ENCODE measurements around the gene TEX2. TPM values are rescaled to one million over a fixed set of nuclear protein-coding genes. Genes with fewer than 3 reads are reported as not detected.

The TEX2 gene
- total RNA-seq, 1 donor from 2014 or later = 17.3 TPM

- intact Hi-C loops (cut with micrococcal nuclease) = loop anchor here (10.0 kb wide), 1 partner anchor 245 kb away; the partner anchor contains the start of gene ICAM2
Observed at GRCh38 chr17:64269687-64270649, 6.9 kb upstream of the TEX2 start.

- intact Hi-C loops (cut with micrococcal nuclease) = loop anchor here (5.0 to 10.0 kb wide), 2 partner anchors 240 to 242 kb away; partner anchors contain the start of genes CEP95, DDX5 and ICAM2
Observed at GRCh38 chr17:64264891-64265290, 1.8 kb upstream of the TEX2 start.

- intact Hi-C loops (cut with micrococcal nuclease) = loop anchor here (1.0 to 10.0 kb wide), 3 partner anchors 132 to 245 kb away; partner anchors contain the start of genes CEP95, DDX5, ERN1 and ICAM2
Observed at GRCh38 chr17:64262198-64262999, 661 bp downstream of the TEX2 start.

- intact Hi-C loops (cut with micrococcal nuclease) = loop anchor here (1.0 to 10.0 kb wide), 3 partner anchors 131 to 246 kb away; partner anchors contain the start of genes CEP95, DDX5, ERN1 and ICAM2
Observed at GRCh38 chr17:64261417-64262145, 1.5 kb downstream of the TEX2 start.

GRCh38 chr17:64260886-64261285 lies 2.2 kb downstream of the TEX2 start:
- intact Hi-C loops (cut with micrococcal nuclease) = loop anchor here (5.0 to 10.0 kb wide), 2 partner anchors 236 to 246 kb away; partner anchors contain the start of genes CEP95, DDX5 and ICAM2

GRCh38 chr17:64259922-64260321 lies 3.1 kb downstream of the TEX2 start:
- intact Hi-C loops (cut with micrococcal nuclease) = loop anchor here (5.0 to 10.0 kb wide), 2 partner anchors 235 to 247 kb away; partner anchors contain the start of genes CEP95, DDX5 and ICAM2

- intact Hi-C loops (cut with micrococcal nuclease) = no loop called here
Observed at GRCh38 chr17:64259426-64259825, 3.6 kb downstream of the TEX2 start.

GRCh38 chr17:64256913-64257807 lies 5.9 kb downstream of the TEX2 start:
- intact Hi-C loops (cut with micrococcal nuclease) = no loop called here

- intact Hi-C loops (cut with micrococcal nuclease) = no loop called here
Observed at GRCh38 chr17:64255764-64256163, 7.3 kb downstream of the TEX2 start.

GRCh38 chr17:64254755-64255154 lies 8.3 kb downstream of the TEX2 start:
- intact Hi-C loops (cut with micrococcal nuclease) = no loop called here

- intact Hi-C loops (cut with micrococcal nuclease) = no loop called here
Observed at GRCh38 chr17:64253470-64253869, 9.6 kb downstream of the TEX2 start.

GRCh38 chr17:64252831-64253230 lies 10.2 kb downstream of the TEX2 start:
- intact Hi-C loops (cut with micrococcal nuclease) = no loop called here

- intact Hi-C loops (cut with micrococcal nuclease) = no loop called here
Observed at GRCh38 chr17:64250233-64250835, 12.7 kb downstream of the TEX2 start.

- intact Hi-C loops (cut with micrococcal nuclease) = no loop called here
Observed at GRCh38 chr17:64247836-64248235, 15.2 kb downstream of the TEX2 start.

- intact Hi-C loops (cut with micrococcal nuclease) = no loop called here
Observed at GRCh38 chr17:64245218-64246145, 17.6 kb downstream of the TEX2 start.

GRCh38 chr17:64244165-64244564 lies 18.9 kb downstream of the TEX2 start:
- intact Hi-C loops (cut with micrococcal nuclease) = no loop called here

GRCh38 chr17:64243340-64243739 lies 19.7 kb downstream of the TEX2 start:
- intact Hi-C loops (cut with micrococcal nuclease) = no loop called here

GRCh38 chr17:64242633-64243032 lies 20.4 kb downstream of the TEX2 start:
- intact Hi-C loops (cut with micrococcal nuclease) = no loop called here
